ENCODE results near the gene CYP39A1. TPM values are rescaled to one million over a fixed set of nuclear protein-coding genes. Genes with fewer than 3 reads are reported as not detected.

CYP39A1 gene
- total RNA-seq, 1 experiment from 2014 or later, result 0.54 TPM

DNA sequence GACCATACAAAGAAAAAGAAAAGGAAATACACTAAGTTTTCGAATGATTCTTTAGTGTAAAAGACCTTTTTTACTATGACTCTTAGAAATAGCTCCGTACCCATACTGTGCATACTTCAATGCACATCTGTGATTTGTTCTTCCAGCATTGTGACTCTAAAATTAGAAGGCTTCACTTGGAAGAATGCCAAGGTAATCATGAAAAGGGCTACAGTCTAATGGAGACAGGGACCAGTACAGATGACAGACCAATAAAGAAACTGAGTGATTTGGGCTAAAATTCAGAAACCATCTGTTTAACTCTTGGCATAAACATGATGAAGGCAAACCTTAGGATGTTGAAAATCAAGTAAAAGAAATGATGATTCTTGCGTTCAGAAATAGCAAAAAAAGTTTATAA lies 46.3 kb downstream of the CYP39A1 start:
- BruUV-seq (replicated peaks), result no TSS peak
- TF ChIP-seq FOSL1 (IDR thresholded peaks at IDR 0.05; ENCODE audit: low read depth) (no peak), JUND (IDR thresholded peaks at IDR 0.05) (no peak), POLR2AphosphoS5 (IDR thresholded peaks at IDR 0.05; ENCODE audit: low read depth, low read length) (no peak), SRF (IDR thresholded peaks at IDR 0.05; ENCODE audit: low read depth) (no peak), POLR2A (IDR thresholded peaks at IDR 0.05; ENCODE audit: borderline replicate concordance, extremely low read depth, insufficient read depth, insufficient read length) (no peak), TCF7L2 (IDR thresholded peaks at IDR 0.05; ENCODE audit: borderline replicate concordance, extremely low read depth, insufficient read depth, insufficient read length) (no peak), SIN3A (IDR thresholded peaks at IDR 0.05; ENCODE audit: low read depth) (no peak), ZNF274 (IDR thresholded peaks at IDR 0.05; ENCODE audit: low read depth, low read length) (no peak), ZFX (IDR thresholded peaks at IDR 0.05) (no peak), CBX3 (IDR thresholded peaks at IDR 0.05; ENCODE audit: low read depth) (no peak), YY1 (IDR thresholded peaks at IDR 0.05; ENCODE audit: extremely low read depth, insufficient replicate concordance, low read depth, low read length) (no peak), SP1 (IDR thresholded peaks at IDR 0.05; ENCODE audit: low read depth) (no peak), EZH2phosphoT487 (IDR thresholded peaks at IDR 0.05; ENCODE audit: borderline replicate concordance) (no peak), EZH2 (IDR thresholded peaks at IDR 0.05) (no peak), RAD21 (IDR thresholded peaks at IDR 0.05; ENCODE audit: low read depth) (no peak), ELF1 (IDR thresholded peaks at IDR 0.05; ENCODE audit: borderline replicate concordance, low read depth) (no peak), CEBPB (IDR thresholded peaks at IDR 0.05; ENCODE audit: low read depth) (no peak)
- TF ChIP-seq, protein P1, sequence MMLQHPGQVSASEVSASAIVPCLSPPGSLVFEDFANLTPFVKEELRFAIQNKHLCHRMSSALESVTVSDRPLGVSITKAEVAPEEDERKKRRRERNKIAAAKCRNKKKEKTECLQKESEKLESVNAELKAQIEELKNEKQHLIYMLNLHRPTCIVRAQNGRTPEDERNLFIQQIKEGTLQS (IDR thresholded peaks at IDR 0.05), result no peak
- TF ChIP-seq, protein P2, sequence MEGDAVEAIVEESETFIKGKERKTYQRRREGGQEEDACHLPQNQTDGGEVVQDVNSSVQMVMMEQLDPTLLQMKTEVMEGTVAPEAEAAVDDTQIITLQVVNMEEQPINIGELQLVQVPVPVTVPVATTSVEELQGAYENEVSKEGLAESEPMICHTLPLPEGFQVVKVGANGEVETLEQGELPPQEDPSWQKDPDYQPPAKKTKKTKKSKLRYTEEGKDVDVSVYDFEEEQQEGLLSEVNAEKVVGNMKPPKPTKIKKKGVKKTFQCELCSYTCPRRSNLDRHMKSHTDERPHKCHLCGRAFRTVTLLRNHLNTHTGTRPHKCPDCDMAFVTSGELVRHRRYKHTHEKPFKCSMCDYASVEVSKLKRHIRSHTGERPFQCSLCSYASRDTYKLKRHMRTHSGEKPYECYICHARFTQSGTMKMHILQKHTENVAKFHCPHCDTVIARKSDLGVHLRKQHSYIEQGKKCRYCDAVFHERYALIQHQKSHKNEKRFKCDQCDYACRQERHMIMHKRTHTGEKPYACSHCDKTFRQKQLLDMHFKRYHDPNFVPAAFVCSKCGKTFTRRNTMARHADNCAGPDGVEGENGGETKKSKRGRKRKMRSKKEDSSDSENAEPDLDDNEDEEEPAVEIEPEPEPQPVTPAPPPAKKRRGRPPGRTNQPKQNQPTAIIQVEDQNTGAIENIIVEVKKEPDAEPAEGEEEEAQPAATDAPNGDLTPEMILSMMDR (IDR thresholded peaks at IDR 0.05 in 2 of 3, conservative IDR thresholded peaks at IDR 0.05 in 1 of 3; ENCODE audit: borderline replicate concordance in 1 of 3, insufficient read depth in 1 of 3, low read depth in 2 of 3, low read length in 2 of 3), result no peak
- TF ChIP-seq, protein P3, sequence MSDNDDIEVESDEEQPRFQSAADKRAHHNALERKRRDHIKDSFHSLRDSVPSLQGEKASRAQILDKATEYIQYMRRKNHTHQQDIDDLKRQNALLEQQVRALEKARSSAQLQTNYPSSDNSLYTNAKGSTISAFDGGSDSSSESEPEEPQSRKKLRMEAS (IDR thresholded peaks at IDR 0.05), result no peak

More for the DNA sequence above, 46.3 kb downstream of the CYP39A1 start:
- Histone ChIP-seq H3K27ac (ENCODE audit: low read depth, low read length) (no peak overlapping the region), H4K20me1 (ENCODE audit: insufficient read depth) (no peaks in the 10 kb centered on the region), H2AFZ (ENCODE audit: low read depth, low read length, poor library complexity, severe bottlenecking) (no peak overlapping the region), H3K79me2 (ENCODE audit: insufficient read depth, low read length) (no peaks in the 10 kb centered on the region), H3K9ac (ENCODE audit: low read length) (no peak overlapping the region), H3K9me3 (ENCODE audit: control insufficient read depth in 1 of 2, insufficient read depth in 1 of 2, low read depth in 1 of 2, low read length in 2 of 2) (no peaks in the 10 kb centered on the region), H3K9me2 (ENCODE audit: insufficient read depth) (no peaks in the 10 kb centered on the region), H3K4me1 (ENCODE audit: control insufficient read depth in 1 of 2, insufficient read depth in 2 of 2, low read length in 2 of 2) (no peaks in the 10 kb centered on the region), H3K36me3 (ENCODE audit: control insufficient read depth in 1 of 2, insufficient read depth in 2 of 2, low read length in 2 of 2) (no peaks in the 10 kb centered on the region), H3K4me3 (replicated peaks in 1 of 2; ENCODE audit: low read depth in 1 of 2, low read length in 2 of 2) (no peak overlapping the region), H3K4me2 (ENCODE audit: low read length) (no peak overlapping the region), H3K27me3 (ENCODE audit: insufficient read depth, low read length) (no peaks in the 10 kb centered on the region)
- ChIA-PET POLR2A (no interaction called here), CTCF (no interaction called here), RAD21 (ENCODE audit: low non-redundant PET in 1 of 2, low total read pairs in 2 of 2, uncharacterized antibody in 2 of 2, unreplicated experiment in 2 of 2) (no interaction called here)
- ATAC-seq (no peak), DNase-seq (ENCODE audit: low read depth, low spot score) (no peak)
- intact Hi-C loops (cut with micrococcal nuclease), result no loop called here
